Stomach (tissue), 4 donors: ENCODE results near the gene TMEM258.

Experiments used
- CTCF ChIP-seq, 7 experiments: fragments of 450-650 bp in 4 of 7; fragments of 200-600 bp in 3 of 7; sonication (generic) in 3 of 7; IDR thresholded peaks; one replicate each; pipeline ENCODE4 v1.5.1; 2016 to 2019; ENCODE audit warnings: antibody characterized with exemption in 7 of 7, control low read depth in 2 of 7, mild to moderate bottlenecking in 1 of 7
- EP300 ChIP-seq: sonication (generic); formaldehyde crosslinking; IDR thresholded peaks from one replicate; pipeline ENCODE4 v1.6.1; 2017; ENCODE audit warnings: antibody characterized with exemption
- POLR2A ChIP-seq, 4 donors: fragments of 450-650 bp; IDR thresholded peaks; one replicate each; pipeline ENCODE4 v1.6.1; 2016; ENCODE audit warnings: antibody characterized with exemption in 4 of 4, control low read depth in 2 of 4, mild to moderate bottlenecking in 1 of 4, moderate library complexity in 1 of 4

GRCh38 chr11:61785837-61786402, 6.5 kb downstream of the TMEM258 start:
- TF ChIP-seq CTCF (IDR thresholded peaks at IDR 0.05): no peak
- TF ChIP-seq EP300: no peak
- no peak for TF ChIP-seq POLR2A (IDR thresholded peaks at IDR 0.05)
